ENCODE data around the gene CPTP. TPM values are rescaled to one million over a fixed set of nuclear protein-coding genes. Genes with fewer than 3 reads are reported as not detected.
A peak's percentile ranks its signal among the peaks of the same experiment; 100 is the strongest.

Gene CPTP
- polyA plus RNA-seq, 1 donor = 17.7 TPM

DNA sequence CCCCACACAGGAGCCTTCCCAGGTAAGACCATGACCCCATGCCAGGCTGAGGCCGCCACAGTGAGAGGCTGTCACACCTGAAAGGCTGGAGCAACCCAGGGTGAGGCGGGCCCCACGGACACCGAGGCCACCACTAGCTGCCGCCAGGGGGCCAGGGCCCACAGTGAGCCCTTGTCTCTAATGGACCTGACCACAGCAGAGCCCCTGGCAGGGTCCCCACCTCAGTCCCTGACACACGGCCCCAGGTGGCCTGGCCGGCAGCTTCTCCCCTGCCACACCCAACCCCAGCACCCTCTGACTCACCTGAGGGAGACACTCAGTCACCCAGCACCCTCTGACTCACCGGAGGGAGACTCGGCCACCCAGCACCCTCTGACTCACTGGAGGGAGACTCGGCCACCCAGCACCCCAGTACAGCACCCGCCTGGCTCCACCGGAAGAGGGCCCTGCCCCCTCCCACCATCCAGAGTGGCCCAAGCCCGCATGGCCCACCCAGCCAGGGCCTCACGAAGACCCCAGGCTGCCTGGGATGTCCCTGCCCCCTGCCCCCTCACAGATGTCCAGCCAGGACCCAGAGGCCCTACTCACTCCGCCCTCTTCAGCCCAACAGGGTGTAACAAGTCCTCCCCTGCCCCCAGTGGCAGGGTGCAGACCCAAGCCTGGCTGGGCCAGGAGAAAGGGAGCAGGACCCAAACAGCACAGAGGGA is 20.2 kb downstream of the CPTP start:
- no peak overlapping the region for H3K27ac ChIP-seq (ENCODE audit: low read length)

DNA sequence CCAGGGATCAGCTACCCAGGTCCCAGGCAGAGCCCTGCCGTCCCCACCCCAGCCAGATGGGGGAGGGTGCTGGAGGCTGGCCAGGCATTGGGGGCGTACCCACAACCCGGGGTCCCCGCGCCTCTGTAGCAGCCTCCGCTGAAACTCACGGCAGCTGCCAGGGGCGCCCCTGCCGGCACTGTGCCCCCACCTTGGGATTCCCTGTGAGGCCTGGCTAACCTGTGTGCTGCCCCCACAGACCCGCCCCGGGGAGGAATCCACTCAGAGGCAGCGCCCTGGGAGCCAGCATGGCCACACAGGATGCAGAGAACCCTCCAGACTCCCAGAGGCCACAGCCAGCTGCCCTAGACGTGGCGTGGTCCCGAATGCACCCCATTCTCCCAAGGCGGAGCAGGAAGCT is 20.8 kb downstream of the CPTP start:
- no peak overlapping the region for H3K27ac ChIP-seq (ENCODE audit: low read length)

More for the DNA sequence above, 20.2 kb downstream of the CPTP start:
- WGBS (ENCODE audit: insufficient coverage, low lambda C conversion rate) = no CpG with 5 or more reads among the region's 15 CpGs
- peaks cover 37% of the 10 kb centered on the region for H3K4me1 ChIP-seq (ENCODE audit: control insufficient read depth, insufficient read depth, low read length)
- peaks cover 24% of the 10 kb centered on the region for H3K36me3 ChIP-seq (ENCODE audit: control insufficient read depth, insufficient read depth, low read length)
- no peaks in the 10 kb centered on the region for H3K9me3 ChIP-seq (ENCODE audit: control insufficient read depth, low read depth, low read length)
- no peak overlapping the region for H3K4me3 ChIP-seq (ENCODE audit: low read length)
- H3K27me3 ChIP-seq (ENCODE audit: control insufficient read depth, insufficient read depth, low read length) = no peaks in the 10 kb centered on the region
- no peak for DNase-seq

DNA sequence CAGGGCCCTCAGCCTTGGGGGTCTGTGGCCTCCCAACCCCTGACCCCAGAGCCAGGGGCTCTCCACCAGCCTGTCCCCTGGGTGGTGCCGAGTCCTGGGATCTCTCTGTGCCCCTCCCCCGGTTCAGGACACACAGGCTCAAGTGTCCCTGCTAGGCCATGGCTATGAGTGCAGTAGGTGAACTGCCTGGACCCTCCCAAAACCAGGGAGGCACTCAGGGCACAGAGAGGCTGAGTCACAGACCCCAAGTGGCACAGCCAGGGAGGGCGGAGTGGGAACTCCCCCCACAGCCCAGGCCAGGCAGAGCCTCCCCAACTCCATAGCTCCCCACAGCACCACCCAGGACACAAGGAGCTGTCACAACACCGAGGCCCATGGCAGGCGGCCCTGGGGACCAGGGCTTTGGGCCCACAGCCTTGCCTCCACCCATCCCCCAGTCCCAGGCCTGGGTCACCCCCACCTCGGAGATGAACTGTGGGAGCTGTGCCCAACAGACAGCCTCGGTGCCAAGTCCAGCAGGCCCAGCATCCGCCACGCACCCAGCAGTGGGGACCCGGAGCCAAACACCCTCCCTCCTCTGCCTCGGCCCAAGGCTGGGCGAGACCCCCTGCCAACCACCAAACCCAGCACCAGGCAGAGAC is 21.4 kb downstream of the CPTP start:
- H3K4me3 ChIP-seq (ENCODE audit: low read length) = no peak overlapping the region

More for the DNA sequence above, 20.8 kb downstream of the CPTP start:
- Histone ChIP-seq H3K4me3 (ENCODE audit: low read length) (no peak overlapping the region), H3K36me3 (ENCODE audit: control insufficient read depth, insufficient read depth, low read length) (peaks cover 19% of the 10 kb centered on the region), H3K9me3 (ENCODE audit: control insufficient read depth, low read depth, low read length) (no peaks in the 10 kb centered on the region), H3K27me3 (ENCODE audit: control insufficient read depth, insufficient read depth, low read length) (no peaks in the 10 kb centered on the region), H3K4me1 (ENCODE audit: control insufficient read depth, insufficient read depth, low read length) (peaks cover 37% of the 10 kb centered on the region)
- WGBS (ENCODE audit: insufficient coverage, low lambda C conversion rate) = no CpG with 5 or more reads among the region's 16 CpGs
- DNase-seq = no peak

DNA sequence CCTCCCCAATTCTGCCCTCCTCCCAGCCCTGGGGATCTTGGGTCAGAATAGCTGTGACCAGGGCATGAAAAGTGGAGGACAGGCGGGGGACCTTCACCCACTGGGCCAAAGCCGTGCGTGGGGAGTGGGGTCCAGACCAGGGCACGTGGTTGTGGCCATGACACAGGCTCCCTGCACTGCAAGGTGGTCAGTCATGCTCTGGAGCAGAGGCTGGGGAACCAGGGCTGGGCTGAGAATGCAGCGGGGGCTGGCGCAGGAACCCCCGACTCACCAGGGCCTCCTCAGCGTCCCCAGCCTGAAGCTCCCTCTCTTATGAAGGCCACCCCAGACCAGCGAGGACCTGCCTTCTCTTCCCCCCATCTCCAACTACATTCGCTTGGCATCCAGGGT is 21.9 kb downstream of the CPTP start:
- no peaks in the 10 kb centered on the region for H3K9me3 ChIP-seq (ENCODE audit: control insufficient read depth, low read depth, low read length)
- peaks cover 39% of the 10 kb centered on the region for H3K4me1 ChIP-seq (ENCODE audit: control insufficient read depth, insufficient read depth, low read length)
- no peaks in the 10 kb centered on the region for H3K27me3 ChIP-seq (ENCODE audit: control insufficient read depth, insufficient read depth, low read length)
- WGBS (ENCODE audit: insufficient coverage, low lambda C conversion rate) = no CpG with 5 or more reads among the region's 10 CpGs
- H3K27ac ChIP-seq (ENCODE audit: low read length) = no peak overlapping the region
- DNase-seq = no peak
- H3K36me3 ChIP-seq (ENCODE audit: control insufficient read depth, insufficient read depth, low read length) = peaks cover 8% of the 10 kb centered on the region
- H3K4me3 ChIP-seq (ENCODE audit: low read length) = no peak overlapping the region

More for the DNA sequence above, 21.4 kb downstream of the CPTP start:
- H3K27ac ChIP-seq (ENCODE audit: low read length) = no peak overlapping the region
- WGBS (ENCODE audit: insufficient coverage, low lambda C conversion rate) = no CpG with 5 or more reads among the region's 12 CpGs
- no peaks in the 10 kb centered on the region for H3K27me3 ChIP-seq (ENCODE audit: control insufficient read depth, insufficient read depth, low read length)
- no peaks in the 10 kb centered on the region for H3K9me3 ChIP-seq (ENCODE audit: control insufficient read depth, low read depth, low read length)
- H3K36me3 ChIP-seq (ENCODE audit: control insufficient read depth, insufficient read depth, low read length) = peaks cover 13% of the 10 kb centered on the region
- no peak for DNase-seq
- peaks cover 37% of the 10 kb centered on the region for H3K4me1 ChIP-seq (ENCODE audit: control insufficient read depth, insufficient read depth, low read length)

DNA sequence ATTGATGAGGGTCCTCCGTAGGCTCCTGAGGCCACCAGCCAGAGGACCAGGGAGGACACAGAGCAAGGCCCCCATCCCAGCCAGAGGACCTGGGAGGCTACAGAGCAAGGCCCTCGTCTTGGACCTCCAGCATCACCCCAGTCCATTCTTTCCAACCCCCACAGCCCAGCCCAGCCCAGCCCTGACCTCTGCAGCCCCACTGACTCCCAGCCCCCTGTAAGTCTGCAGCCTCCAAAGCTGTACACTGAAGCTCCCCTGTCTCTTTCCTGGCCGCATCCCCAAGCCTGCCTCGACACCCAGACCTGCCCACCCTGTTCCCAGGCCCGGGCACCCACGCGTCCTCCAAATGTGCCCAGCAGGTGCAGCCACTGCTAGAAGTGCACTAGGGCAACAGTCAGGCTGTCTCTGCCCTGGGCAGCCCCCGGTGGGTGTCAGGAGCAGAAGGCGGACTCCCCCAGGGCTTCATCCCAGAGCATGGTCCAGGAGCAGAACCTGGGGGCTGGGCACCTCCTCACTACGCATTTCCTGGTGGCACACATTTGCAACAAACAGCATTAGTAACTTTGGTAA is 22.5 kb downstream of the CPTP start:
- H3K9me3 ChIP-seq (ENCODE audit: control insufficient read depth, low read depth, low read length) = no peaks in the 10 kb centered on the region
- no CpG with 5 or more reads among the region's 10 CpGs for WGBS (ENCODE audit: insufficient coverage, low lambda C conversion rate)
- peaks cover 4% of the 10 kb centered on the region for H3K36me3 ChIP-seq (ENCODE audit: control insufficient read depth, insufficient read depth, low read length)
- peaks cover 45% of the 10 kb centered on the region for H3K4me1 ChIP-seq (ENCODE audit: control insufficient read depth, insufficient read depth, low read length)
- no peak for DNase-seq
- H3K4me3 ChIP-seq (ENCODE audit: low read length) = peak overlapping the region; percentile 43
- H3K27ac ChIP-seq (ENCODE audit: low read length) = peak overlapping the region; percentile 75
- no peaks in the 10 kb centered on the region for H3K27me3 ChIP-seq (ENCODE audit: control insufficient read depth, insufficient read depth, low read length)

DNA sequence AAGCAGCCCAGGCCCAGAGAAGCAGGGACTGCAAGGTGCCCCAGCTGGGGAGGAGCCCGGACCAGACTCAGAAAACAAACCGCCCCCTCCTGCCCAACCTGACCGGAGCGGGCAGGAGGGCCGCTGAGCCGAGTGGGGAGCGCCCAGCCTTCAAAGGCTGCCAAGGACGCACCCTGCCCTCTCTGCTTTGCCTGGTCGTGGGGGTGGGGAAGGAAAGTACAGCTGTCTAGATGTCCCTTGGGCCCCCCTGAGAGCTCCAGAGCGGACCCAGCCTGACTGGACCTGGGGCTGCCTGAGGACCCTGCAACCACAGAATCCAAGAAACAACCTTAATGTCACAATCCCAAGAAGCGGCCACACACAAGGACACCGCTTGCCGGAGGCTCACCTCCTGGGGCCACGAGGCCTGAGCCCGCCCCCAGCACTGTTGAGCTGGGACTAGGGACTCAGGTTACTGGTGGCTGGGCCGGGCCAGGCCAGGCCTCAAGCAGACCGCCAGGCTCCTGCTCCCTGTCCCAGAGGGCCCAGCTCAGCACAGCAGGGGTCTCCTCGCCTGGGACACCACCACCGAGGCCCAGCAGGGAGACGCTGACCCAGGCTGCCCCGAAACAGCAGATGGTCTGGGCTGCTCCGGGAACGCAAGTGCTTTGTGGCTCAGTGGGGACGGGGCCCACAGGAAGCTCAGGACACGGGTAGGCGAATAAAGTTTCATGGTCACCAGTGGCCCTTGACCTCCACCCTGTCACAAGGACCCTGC is 23.2 kb downstream of the CPTP start:
- Histone ChIP-seq H3K27ac (ENCODE audit: low read length) (peak overlapping the region; percentile 75), H3K9me3 (ENCODE audit: control insufficient read depth, low read depth, low read length) (no peaks in the 10 kb centered on the region), H3K4me3 (ENCODE audit: low read length) (peak overlapping the region; percentile 43), H3K36me3 (ENCODE audit: control insufficient read depth, insufficient read depth, low read length) (peaks cover 8% of the 10 kb centered on the region), H3K27me3 (ENCODE audit: control insufficient read depth, insufficient read depth, low read length) (no peaks in the 10 kb centered on the region), H3K4me1 (ENCODE audit: control insufficient read depth, insufficient read depth, low read length) (peaks cover 52% of the 10 kb centered on the region)
- no CpG with 5 or more reads among the region's 26 CpGs for WGBS (ENCODE audit: insufficient coverage, low lambda C conversion rate)
- peak; percentile 64 to 74 for DNase-seq

DNA sequence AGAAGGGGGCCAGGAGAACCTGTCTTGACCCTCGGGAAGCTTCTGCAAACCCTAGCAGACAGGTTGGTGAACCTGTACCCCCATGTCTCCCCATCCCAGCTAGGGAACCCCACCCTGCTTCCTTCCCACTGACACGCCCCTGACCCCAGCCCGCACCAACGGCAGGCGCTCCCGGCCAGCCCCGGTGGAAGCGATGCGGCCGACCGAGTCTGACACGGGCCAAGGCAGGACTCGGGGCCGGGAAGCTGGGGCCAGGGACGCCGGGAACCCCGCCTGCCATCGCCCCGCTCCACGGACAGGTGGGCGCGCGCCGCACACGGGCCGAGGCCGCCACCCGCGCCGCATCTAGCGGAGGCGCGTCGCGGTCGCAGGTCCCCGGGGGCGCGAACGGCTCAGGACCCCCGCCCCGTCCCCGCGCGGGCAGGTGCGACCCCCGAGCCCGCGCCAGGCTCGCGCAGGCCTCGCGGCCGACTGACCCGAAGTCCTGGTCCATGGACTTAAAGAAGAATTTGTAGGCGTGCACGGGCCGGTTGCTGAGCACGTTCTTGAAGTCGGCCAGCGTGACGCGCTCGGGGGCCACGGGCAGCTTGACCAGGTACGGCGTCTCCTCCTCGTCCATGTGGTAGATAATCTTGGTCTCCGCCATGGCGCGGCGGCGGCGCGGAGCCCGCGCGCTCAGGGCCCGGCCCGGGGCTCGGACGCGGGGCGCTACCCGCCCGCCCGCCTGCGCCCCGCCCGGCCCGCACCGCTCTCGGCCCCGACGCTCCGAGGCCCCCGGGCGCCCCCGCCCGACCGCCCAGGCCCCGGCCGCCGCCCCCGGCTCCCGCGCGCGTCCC is 24.0 kb downstream of the CPTP start:
- peaks cover 59% of the 10 kb centered on the region for H3K4me1 ChIP-seq (ENCODE audit: control insufficient read depth, insufficient read depth, low read length)
- H3K27me3 ChIP-seq (ENCODE audit: control insufficient read depth, insufficient read depth, low read length) = no peaks in the 10 kb centered on the region
- H3K9me3 ChIP-seq (ENCODE audit: control insufficient read depth, low read depth, low read length) = no peaks in the 10 kb centered on the region
- no CpG with 5 or more reads among the region's 109 CpGs for WGBS (ENCODE audit: insufficient coverage, low lambda C conversion rate)
- H3K4me3 ChIP-seq (ENCODE audit: low read length) = peak overlapping the region; percentile 63
- peak overlapping the region; percentile 75 for H3K27ac ChIP-seq (ENCODE audit: low read length)
- peak; percentile 51 to 65 for DNase-seq
- peaks cover 16% of the 10 kb centered on the region for H3K36me3 ChIP-seq (ENCODE audit: control insufficient read depth, insufficient read depth, low read length)

DNA sequence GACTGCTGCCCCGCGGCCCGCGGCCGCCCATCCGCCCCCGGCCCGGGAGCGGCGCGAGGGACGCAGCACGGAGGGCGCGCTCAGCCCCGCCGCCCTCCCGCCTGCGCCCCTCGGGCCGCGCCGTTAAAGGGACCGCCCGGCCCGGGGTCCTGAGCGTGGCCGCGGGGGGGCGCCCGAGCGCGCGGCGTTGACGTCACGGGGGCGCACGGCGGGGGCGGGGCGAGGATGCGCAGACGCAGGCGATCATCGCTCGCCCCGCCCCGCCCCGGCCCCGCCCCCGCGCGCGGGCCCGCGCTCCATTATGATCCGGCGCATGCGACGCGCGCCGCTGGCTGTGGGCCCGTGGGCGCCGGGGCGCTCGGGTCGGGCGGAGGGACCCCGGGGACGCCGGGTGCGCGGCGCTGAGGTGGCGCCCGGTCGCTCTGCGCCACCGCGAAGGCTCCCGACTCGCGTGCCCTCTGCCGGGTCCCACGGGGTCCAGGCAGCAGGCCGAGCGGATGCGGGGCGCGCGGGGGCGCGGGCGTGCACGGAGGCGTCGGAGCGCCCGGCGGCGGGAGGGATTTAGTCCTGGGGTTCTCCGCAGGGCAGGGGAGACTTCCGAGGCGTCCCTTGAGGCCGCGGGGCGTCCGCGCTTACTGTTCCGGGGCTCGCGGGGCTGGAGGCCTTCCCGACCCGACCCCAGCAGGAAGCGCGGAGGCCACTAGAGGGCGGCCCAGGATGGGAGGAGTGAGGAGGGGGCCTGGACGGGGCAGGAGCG is 24.8 kb downstream of the CPTP start, which contains the start of gene DVL1:
DVL1 (minus strand) TSS at position 163 of the 757 bp plus-strand sequence. CDS start 353 bp downstream, outside the sequence.
- Histone ChIP-seq H3K4me1 (ENCODE audit: control insufficient read depth, insufficient read depth, low read length) (peaks cover 63% of the 10 kb centered on the region), H3K27me3 (ENCODE audit: control insufficient read depth, insufficient read depth, low read length) (no peaks in the 10 kb centered on the region), H3K9me3 (ENCODE audit: control insufficient read depth, low read depth, low read length) (no peaks in the 10 kb centered on the region), H3K27ac (ENCODE audit: low read length) (peak within 1 kb of the TSS; percentile 75), H3K36me3 (ENCODE audit: control insufficient read depth, insufficient read depth, low read length) (peaks cover 23% of the 10 kb centered on the region), H3K4me3 (ENCODE audit: low read length) (peak within 1 kb of the TSS; percentile 63)
- no CpG with 5 or more reads among the region's 122 CpGs for WGBS (ENCODE audit: insufficient coverage, low lambda C conversion rate)
- DNase-seq = peak; percentile 56 to 80
